OCI-LY3 (cell line): Measurements from ENCODE around the gene ANXA3.

ENCODE experiments used
- EZH2phosphoT487 ChIP-seq: fragments of 200-600 bp; shearing (Covaris generic); IDR thresholded peaks from 2 replicates; pipeline ENCODE4 v1.6.1; 2018; ENCODE audit warnings: antibody characterized with exemption, mixed run types, low read depth
- TF ChIP-seq, protein P1 (sequence below): fragments of 200-600, 300-600 bp; sonication (generic); IDR thresholded peaks from 2 replicates; pipeline ENCODE4 v1.5.1; 2014; ENCODE audit warnings: antibody characterized with exemption, low read length, low read depth

DNA sequence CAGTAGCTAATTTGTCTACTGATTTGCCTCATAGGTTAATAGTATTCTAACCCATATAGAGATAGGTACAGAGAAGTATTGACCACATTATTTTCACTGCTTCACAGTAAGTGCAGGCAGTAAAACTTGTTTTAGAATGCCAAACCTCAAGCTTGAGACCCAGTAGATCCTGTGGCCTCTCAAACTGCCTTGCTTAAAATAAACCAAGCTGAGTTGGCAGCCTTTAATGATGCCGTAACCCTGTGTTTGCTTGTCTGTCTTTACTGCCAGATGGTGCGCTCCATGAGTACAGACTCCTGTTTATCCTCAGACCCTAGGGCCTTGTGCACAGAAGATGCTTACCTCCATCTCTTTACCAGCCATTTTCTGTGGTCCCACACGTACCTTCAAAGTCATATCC is 50.8 kb downstream of the ANXA3 start:
- TF ChIP-seq, protein P1, sequence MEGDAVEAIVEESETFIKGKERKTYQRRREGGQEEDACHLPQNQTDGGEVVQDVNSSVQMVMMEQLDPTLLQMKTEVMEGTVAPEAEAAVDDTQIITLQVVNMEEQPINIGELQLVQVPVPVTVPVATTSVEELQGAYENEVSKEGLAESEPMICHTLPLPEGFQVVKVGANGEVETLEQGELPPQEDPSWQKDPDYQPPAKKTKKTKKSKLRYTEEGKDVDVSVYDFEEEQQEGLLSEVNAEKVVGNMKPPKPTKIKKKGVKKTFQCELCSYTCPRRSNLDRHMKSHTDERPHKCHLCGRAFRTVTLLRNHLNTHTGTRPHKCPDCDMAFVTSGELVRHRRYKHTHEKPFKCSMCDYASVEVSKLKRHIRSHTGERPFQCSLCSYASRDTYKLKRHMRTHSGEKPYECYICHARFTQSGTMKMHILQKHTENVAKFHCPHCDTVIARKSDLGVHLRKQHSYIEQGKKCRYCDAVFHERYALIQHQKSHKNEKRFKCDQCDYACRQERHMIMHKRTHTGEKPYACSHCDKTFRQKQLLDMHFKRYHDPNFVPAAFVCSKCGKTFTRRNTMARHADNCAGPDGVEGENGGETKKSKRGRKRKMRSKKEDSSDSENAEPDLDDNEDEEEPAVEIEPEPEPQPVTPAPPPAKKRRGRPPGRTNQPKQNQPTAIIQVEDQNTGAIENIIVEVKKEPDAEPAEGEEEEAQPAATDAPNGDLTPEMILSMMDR = no peak
- no peak for TF ChIP-seq EZH2phosphoT487
